Measurements from ENCODE around the gene NR3C2. TPM values are rescaled to one million over a fixed set of nuclear protein-coding genes. Genes with fewer than 3 reads are reported as not detected.
A peak's percentile ranks its signal among the peaks of the same experiment; 100 is the strongest.

NR3C2 gene
- total RNA-seq, 2 donors from 2014 or later = 0.44 to 0.82 TPM

- Histone ChIP-seq H3K4me1 (ENCODE audit: control insufficient read depth, insufficient read depth, low read length) (peaks cover 9% of the 10 kb centered on the region), H3K9me3 (ENCODE audit: control insufficient read depth, low read length) (peaks cover 6% of the 10 kb centered on the region), H3K27me3 (ENCODE audit: control insufficient read depth, insufficient read depth, low read length, poor library complexity, severe bottlenecking) (no peaks in the 10 kb centered on the region), H3K4me3 (ENCODE audit: low read length) (peak overlapping the region; percentile 31), H3K36me3 (ENCODE audit: control insufficient read depth, insufficient read depth, low read length) (no peaks in the 10 kb centered on the region), H3K27ac (ENCODE audit: low read depth, low read length) (no peak overlapping the region), H3K9ac (ENCODE audit: extremely low read depth, low read length, poor library complexity, severe bottlenecking) (no peak overlapping the region)
- Mint-ChIP-seq H3K36me3 (ENCODE audit: low read depth) (no peaks in the 10 kb centered on the region), H3K27ac (no peak overlapping the region), H3K9me3 (no peaks in the 10 kb centered on the region), H3K4me3 (no peak overlapping the region), H3K4me1 (peaks cover 27% of the 10 kb centered on the region), H3K27me3 (ENCODE audit: insufficient read depth) (no peaks in the 10 kb centered on the region)
- no peak for DNase-seq
- WGBS, 2 experiments (ENCODE audit: insufficient coverage in 1 of 2, insufficient read length in 1 of 2) = 90 to 93% methylated on average over 4 to 5 of the region's 5 CpGs
- no peak for TF ChIP-seq CTCF (conservative IDR thresholded peaks at IDR 0.05)
These were observed 225.1 kb downstream of the NR3C2 start for GRCh38 chr4:148216866-148217814.

GRCh38 chr4:148216321-148216720 is 225.9 kb downstream of the NR3C2 start:
- no peaks in the 10 kb centered on the region for H3K27me3 Mint-ChIP-seq (ENCODE audit: insufficient read depth)
- H3K4me1 Mint-ChIP-seq = peaks cover 35% of the 10 kb centered on the region
- no peak for TF ChIP-seq CTCF (conservative IDR thresholded peaks at IDR 0.05)
- no peak overlapping the region for H3K27ac Mint-ChIP-seq
- no peaks in the 10 kb centered on the region for H3K36me3 Mint-ChIP-seq (ENCODE audit: low read depth)
- Histone ChIP-seq H3K27me3 (ENCODE audit: control insufficient read depth, insufficient read depth, low read length, poor library complexity, severe bottlenecking) (no peaks in the 10 kb centered on the region), H3K27ac (ENCODE audit: low read depth, low read length) (no peak overlapping the region), H3K9ac (ENCODE audit: extremely low read depth, low read length, poor library complexity, severe bottlenecking) (no peak overlapping the region), H3K9me3 (ENCODE audit: control insufficient read depth, low read length) (peaks cover 6% of the 10 kb centered on the region), H3K4me1 (ENCODE audit: control insufficient read depth, insufficient read depth, low read length) (peaks cover 10% of the 10 kb centered on the region), H3K4me3 (ENCODE audit: low read length) (peak overlapping the region; percentile 31), H3K36me3 (ENCODE audit: control insufficient read depth, insufficient read depth, low read length) (no peaks in the 10 kb centered on the region)
- no peak for DNase-seq
- 95 to 100% methylated on average over 3 of the region's 3 CpGs for WGBS, 2 experiments (ENCODE audit: insufficient coverage in 1 of 2, insufficient read length in 1 of 2)
- H3K4me3 Mint-ChIP-seq = no peak overlapping the region
- H3K9me3 Mint-ChIP-seq = no peaks in the 10 kb centered on the region

- H3K9me3 Mint-ChIP-seq = no peaks in the 10 kb centered on the region
- no peak for DNase-seq
- H3K4me1 ChIP-seq (ENCODE audit: control insufficient read depth, insufficient read depth, low read length) = peaks cover 16% of the 10 kb centered on the region
- no peak overlapping the region for H3K4me3 ChIP-seq (ENCODE audit: low read length)
- peaks cover 42% of the 10 kb centered on the region for H3K4me1 Mint-ChIP-seq
- no peaks in the 10 kb centered on the region for H3K27me3 ChIP-seq (ENCODE audit: control insufficient read depth, insufficient read depth, low read length, poor library complexity, severe bottlenecking)
- TF ChIP-seq CTCF (conservative IDR thresholded peaks at IDR 0.05) = no peak
- H3K36me3 Mint-ChIP-seq (ENCODE audit: low read depth) = no peaks in the 10 kb centered on the region
- H3K4me3 Mint-ChIP-seq = no peak overlapping the region
- H3K9me3 ChIP-seq (ENCODE audit: control insufficient read depth, low read length) = peaks cover 6% of the 10 kb centered on the region
- WGBS, 2 experiments (ENCODE audit: insufficient coverage in 1 of 2, insufficient read length in 1 of 2) = 95 to 100% methylated on average over 3 of the region's 3 CpGs
- no peaks in the 10 kb centered on the region for H3K36me3 ChIP-seq (ENCODE audit: control insufficient read depth, insufficient read depth, low read length)
- no peaks in the 10 kb centered on the region for H3K27me3 Mint-ChIP-seq (ENCODE audit: insufficient read depth)
- no peak overlapping the region for H3K9ac ChIP-seq (ENCODE audit: extremely low read depth, low read length, poor library complexity, severe bottlenecking)
- H3K27ac ChIP-seq (ENCODE audit: low read depth, low read length) = no peak overlapping the region
- no peak overlapping the region for H3K27ac Mint-ChIP-seq
These were observed 227.0 kb downstream of the NR3C2 start for GRCh38 chr4:148215202-148215601.
